ENCODE measurements around the gene TMEM8B.

Gene TMEM8B

GRCh38 chr9:35829084-35829763 is at the start of gene TMEM8B:
Gene TMEM8B (plus strand): TSS chr9:35829228. CDS start chr9:35829448, 220 bp downstream.
- peak within 1 kb of the TSS; percentile 51 for H3K4me3 ChIP-seq (ENCODE audit: low read depth, low read length)

- no peak overlapping the region for H3K4me3 ChIP-seq (ENCODE audit: low read depth, low read length)
Observed at GRCh38 chr9:35781066-35781465, 48.0 kb upstream of the TMEM8B start.

GRCh38 chr9:35783418-35783817 is 45.6 kb upstream of the TMEM8B start:
- H3K4me3 ChIP-seq (ENCODE audit: low read depth, low read length), result no peak overlapping the region

DNA sequence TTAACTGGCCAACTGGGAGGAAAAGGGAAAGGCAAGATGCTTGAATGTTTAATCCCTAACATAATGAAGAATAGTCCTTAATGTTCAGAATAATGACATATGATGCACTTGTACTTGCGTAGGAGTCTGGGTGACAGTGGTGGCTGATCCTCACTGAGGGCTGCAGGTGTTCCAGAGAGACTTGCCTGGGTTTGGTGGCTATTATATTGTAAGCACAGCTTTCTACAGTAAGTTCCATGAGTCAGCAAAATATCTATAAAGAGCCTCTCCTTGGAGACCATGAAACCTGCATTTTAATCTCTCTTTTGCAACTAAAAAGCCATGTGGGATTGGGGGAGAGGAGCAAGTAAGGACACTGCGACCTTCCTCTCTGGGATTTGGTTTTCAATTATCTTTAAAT is 39.5 kb upstream of the TMEM8B start:
- H3K4me3 ChIP-seq (ENCODE audit: low read depth, low read length), result no peak overlapping the region

GRCh38 chr9:35790025-35790384 is 39.0 kb upstream of the TMEM8B start:
- H3K4me3 ChIP-seq (ENCODE audit: low read depth, low read length), result no peak overlapping the region

DNA sequence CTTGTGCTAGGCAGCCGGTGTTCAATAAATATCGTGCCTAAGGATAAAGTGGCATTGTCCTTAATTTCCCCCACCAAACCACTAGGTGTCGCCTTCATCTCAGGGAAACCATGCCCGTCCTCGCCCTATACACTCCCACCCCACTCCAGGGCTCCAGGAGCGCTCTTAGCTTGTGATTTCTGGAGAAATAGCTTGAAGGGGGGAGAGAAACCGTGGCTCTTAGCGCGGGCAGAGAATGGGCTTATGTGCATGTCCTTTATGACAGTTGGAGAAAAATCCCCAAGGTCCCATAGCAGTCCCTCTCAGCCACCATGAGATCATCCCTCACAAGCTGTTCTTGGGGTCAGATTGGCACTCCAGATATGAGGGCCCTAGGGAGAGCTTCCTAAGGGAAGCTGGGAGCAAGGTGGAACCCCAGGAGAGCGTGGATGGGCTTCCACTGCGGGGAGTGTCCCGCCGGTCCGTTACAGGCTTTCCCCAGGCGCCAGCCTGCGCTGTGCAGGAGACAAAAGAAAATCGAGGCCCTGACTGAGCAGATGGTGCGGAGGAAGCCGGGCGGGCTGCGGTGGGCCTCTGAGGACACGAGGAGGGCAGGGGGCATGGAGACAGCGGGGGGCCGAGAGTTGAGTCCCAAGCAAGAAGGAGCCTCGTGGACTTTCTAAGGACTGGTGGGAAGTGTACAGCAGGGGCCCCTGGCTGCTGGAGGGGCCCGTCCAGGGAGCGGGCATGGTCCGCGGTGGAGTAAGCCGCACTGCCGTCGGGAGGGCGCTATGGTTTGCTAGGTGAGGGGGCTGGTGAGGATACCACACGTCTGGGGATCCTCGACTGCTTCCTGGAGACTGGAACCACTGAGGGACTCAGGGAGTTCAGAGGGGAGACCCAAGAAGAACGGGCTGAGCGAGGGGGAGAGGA is 38.4 kb upstream of the TMEM8B start:
- peak overlapping the region; percentile 24 for H3K4me3 ChIP-seq (ENCODE audit: low read depth, low read length)

- H3K4me3 ChIP-seq (ENCODE audit: low read depth, low read length), result peak within 1 kb of the TSS; percentile 50
Observed at GRCh38 chr9:35791297-35791921, 37.6 kb upstream of the TMEM8B start, which contains the start of gene NPR2. Gene NPR2 (plus strand): TSS chr9:35791591. CDS start chr9:35792409, 818 bp downstream.

DNA sequence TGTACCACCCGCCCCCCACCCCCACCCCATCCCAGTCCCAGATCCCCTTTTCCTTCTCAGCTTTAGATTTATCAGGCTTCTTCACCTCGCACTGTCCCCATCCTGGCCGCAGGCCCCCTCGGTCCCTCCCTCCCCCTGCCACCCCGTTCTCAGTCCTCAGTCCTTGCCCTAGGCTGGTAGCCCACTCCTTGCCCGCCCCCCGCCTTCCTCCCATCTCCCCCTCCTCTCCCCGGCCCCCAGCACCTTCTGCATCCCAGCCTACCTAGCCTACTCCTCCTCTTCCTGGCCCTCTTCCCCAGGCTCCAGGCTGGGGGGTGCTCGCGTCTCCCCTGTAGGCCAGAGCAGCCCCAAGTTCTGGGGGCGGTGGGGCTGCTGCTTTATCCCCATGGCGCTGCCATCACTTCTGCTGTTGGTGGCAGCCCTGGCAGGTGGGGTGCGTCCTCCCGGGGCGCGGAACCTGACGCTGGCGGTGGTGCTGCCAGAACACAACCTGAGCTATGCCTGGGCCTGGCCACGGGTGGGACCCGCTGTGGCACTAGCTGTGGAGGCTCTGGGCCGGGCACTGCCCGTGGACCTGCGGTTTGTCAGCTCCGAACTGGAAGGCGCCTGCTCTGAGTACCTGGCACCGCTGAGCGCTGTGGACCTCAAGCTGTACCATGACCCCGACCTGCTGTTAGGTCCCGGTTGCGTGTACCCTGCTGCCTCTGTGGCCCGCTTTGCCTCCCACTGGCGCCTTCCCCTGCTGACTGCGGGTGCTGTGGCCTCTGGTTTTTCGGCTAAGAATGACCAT is 36.8 kb upstream of the TMEM8B start:
- no peak overlapping the region for H3K4me3 ChIP-seq (ENCODE audit: low read depth, low read length)

DNA sequence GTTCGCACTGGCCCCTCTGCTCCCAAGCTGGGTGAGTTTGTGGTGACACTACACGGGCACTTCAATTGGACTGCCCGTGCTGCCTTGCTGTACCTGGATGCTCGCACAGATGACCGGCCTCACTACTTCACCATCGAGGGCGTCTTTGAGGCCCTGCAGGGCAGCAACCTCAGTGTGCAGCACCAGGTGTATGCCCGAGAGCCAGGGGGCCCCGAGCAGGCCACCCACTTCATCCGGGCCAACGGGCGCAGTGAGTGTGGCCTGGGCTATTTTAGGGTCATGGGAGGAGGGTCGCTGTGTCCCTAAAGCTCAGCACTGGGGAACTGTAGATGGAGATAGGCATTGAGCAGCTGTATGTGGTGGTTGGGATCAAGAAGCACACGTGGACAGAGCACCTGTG is 36.2 kb upstream of the TMEM8B start:
- H3K4me3 ChIP-seq (ENCODE audit: low read depth, low read length), result no peak overlapping the region

DNA sequence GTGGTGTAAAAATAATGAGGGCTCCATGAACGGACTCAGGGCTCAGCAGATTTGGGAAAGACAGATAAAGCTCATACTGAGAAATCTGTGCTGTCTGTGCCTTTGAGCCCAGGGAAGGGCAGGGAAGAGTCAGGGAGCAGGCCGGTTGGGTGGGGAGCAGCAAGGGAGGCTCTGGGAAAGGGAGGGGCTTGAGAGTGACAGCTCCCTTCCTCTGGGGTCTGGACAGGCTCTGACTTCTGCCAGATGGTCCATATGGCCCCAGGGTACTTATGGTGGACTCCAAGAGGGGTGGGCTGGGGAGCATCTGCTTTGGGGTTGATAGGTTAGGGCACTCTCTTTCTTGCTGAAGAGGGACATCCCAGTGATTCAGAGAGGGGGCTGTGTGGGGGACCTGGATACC is 35.6 kb upstream of the TMEM8B start:
- no peak overlapping the region for H3K4me3 ChIP-seq (ENCODE audit: low read depth, low read length)

DNA sequence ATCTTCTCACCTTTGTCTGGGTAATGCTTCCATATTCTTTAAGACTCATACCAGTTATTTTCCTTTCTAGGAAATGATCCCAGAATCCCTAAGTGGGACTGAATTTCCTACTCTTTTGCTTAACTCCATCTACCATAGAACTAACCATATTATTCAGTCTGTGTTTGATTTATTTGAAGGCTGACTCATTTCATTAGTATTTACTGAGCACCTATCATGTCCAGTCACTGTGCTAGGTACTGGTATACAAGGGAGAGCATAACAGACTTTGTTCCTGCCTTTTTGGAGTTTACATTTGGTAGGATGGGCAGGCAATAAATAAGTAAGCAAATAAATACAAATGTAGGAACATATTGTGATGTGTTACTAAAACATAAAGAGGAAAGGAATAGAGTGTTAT is 33.3 kb upstream of the TMEM8B start:
- no peak overlapping the region for H3K4me3 ChIP-seq (ENCODE audit: low read depth, low read length)

DNA sequence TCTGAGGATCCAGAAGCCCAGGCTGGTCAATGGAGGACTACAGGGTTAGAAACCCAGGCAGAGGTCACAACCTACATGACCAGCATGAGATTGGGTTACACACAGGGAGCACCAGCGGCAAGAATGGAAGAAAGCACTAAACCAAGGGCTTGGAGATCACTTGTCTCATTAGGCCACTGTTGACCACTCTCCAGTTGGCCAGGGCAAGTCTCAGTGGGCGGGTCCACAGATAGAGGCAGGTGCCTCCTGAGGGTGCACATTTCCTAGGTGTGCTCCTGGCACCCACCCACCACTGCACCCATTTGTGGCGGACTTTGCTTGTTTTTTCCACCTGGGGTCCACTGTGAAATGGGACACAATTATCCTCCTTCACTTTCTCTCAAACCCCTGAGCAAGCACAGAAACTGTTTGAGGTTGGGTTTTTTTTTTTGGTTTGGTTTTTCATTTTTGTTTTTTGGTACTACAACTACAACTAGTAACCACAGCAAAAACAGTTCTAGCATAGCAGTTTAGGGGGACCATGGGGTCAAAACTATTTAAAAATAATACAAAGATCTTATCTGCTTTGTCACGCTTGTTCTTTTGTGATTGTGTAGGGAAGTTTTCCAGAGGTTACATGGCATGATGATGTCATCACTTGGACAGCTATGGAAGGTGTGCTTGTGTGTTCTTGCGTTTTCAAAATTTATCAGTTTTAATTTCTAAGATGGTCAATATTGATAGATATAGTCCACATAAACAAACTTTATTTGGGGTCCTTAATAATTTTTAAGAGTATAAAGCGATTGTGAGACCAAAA is 31.5 kb upstream of the TMEM8B start:
- no peak overlapping the region for H3K4me3 ChIP-seq (ENCODE audit: low read depth, low read length)

GRCh38 chr9:35798658-35799374 is 30.2 kb upstream of the TMEM8B start:
- H3K4me3 ChIP-seq (ENCODE audit: low read depth, low read length), result no peak overlapping the region

DNA sequence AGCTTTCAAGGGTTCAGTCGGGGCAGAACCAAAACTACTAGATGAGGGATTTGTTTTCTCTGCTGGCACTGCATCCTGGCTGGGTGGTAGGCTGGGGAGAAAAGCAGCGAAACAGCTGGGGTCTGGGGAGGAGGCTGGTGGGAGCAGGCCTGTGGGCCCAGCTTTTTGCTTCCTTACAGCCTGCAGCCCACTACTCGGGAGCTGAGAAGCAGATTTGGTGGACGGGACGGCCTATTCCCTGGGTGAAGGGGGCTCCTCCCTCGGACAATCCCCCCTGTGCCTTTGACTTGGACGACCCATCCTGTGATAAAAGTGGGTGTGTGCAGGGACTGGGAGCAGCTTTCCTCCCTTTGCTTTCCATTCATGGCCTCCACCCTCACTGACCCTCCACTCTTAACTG is 28.5 kb upstream of the TMEM8B start:
- no peak overlapping the region for H3K4me3 ChIP-seq (ENCODE audit: low read depth, low read length)

DNA sequence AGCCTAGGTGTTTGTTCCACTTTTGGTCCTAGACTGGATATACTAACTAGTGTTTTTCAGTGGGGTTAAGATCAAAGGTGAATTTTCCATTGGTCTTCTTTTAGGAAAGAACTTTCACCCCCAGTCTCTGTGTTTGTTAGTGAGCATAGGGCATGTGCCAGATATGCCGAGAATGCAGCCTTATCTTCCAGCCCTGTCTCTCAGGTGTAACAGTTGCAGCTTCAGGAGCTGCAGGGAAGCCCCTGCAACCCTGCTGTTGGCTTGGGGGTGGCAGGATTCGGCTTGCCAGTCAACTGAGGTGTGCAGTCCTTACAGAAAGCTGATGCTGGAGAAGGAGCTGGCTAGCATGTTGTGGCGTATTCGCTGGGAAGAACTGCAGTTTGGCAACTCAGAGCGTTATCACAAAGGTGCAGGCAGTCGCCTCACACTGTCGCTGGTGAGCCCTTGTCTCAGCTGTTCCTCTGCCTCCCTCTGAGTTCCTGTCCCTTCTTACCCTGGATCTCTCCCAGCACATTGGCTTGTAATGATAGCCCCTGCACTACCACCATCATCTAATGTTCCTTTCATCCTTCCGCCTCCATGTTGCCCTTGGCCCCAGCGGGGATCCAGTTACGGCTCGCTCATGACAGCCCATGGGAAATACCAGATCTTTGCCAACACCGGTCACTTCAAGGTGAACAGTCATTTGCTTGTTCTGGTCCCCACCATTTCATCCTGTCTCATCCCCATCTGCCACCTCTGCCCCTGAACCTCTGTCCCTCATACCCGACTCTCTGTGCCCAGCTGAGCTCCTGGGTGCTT is 27.5 kb upstream of the TMEM8B start:
- no peak overlapping the region for H3K4me3 ChIP-seq (ENCODE audit: low read depth, low read length)

DNA sequence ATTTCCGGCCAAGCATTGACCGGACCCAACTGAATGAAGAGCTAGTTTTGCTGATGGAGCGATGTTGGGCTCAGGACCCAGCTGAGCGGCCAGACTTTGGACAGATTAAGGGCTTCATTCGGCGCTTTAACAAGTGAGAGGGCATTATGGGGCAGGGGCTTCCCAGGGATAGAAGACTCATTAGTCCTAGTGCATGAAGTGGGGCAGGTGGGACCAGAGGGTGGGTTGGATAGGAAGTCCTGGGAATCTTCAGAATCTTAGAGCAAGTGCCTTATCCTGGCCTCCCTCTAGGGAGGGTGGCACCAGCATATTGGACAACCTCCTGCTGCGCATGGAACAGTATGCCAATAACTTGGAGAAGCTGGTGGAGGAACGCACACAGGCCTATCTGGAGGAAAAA is 22.9 kb upstream of the TMEM8B start:
- no peak overlapping the region for H3K4me3 ChIP-seq (ENCODE audit: low read depth, low read length)

GRCh38 chr9:35808433-35808832 is 20.6 kb upstream of the TMEM8B start:
- no peak overlapping the region for H3K4me3 ChIP-seq (ENCODE audit: low read depth, low read length)

GRCh38 chr9:35810122-35810521 is 18.9 kb upstream of the TMEM8B start:
- H3K4me3 ChIP-seq (ENCODE audit: low read depth, low read length), result no peak overlapping the region

Measured in iPS-11a (cell line).